GM19351 (cell line): ENCODE data around the gene ADISSP.

Experiments
- ATAC-seq: cut with Tn5 transposase; IDR thresholded peaks from one replicate; pipeline ENCODE4 v1.9.1; 2021; ENCODE audit warnings: mild to moderate bottlenecking, moderate library complexity; ENCODE audit not compliant: unreplicated experiment

The ADISSP gene

GRCh38 chr20:3739054-3739925 is 28.3 kb downstream of the ADISSP start:
- no peak for ATAC-seq

GRCh38 chr20:3738111-3739053 is 29.2 kb downstream of the ADISSP start:
- ATAC-seq = no peak

DNA sequence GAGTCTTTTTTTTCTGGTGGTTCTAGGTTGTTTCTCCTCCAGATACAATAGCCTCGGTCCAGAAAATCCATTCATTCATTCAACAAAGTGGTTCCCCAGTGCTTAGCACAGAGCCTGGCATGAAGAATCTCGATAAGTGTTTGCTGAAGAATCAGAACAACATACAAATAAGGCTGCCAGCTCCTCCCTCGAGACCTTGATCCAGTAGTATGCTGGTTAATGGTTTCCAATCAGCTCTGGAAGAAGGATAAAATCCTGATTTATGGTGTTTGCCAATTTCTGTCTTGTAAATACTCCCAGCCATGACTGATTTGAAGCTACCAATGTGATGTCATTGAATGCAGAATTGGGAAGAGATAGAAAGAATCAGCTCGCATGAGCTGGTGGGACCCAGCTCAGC is 31.8 kb downstream of the ADISSP start:
- no peak for ATAC-seq

GRCh38 chr20:3734111-3734843 is 33.3 kb downstream of the ADISSP start:
- no peak for ATAC-seq

DNA sequence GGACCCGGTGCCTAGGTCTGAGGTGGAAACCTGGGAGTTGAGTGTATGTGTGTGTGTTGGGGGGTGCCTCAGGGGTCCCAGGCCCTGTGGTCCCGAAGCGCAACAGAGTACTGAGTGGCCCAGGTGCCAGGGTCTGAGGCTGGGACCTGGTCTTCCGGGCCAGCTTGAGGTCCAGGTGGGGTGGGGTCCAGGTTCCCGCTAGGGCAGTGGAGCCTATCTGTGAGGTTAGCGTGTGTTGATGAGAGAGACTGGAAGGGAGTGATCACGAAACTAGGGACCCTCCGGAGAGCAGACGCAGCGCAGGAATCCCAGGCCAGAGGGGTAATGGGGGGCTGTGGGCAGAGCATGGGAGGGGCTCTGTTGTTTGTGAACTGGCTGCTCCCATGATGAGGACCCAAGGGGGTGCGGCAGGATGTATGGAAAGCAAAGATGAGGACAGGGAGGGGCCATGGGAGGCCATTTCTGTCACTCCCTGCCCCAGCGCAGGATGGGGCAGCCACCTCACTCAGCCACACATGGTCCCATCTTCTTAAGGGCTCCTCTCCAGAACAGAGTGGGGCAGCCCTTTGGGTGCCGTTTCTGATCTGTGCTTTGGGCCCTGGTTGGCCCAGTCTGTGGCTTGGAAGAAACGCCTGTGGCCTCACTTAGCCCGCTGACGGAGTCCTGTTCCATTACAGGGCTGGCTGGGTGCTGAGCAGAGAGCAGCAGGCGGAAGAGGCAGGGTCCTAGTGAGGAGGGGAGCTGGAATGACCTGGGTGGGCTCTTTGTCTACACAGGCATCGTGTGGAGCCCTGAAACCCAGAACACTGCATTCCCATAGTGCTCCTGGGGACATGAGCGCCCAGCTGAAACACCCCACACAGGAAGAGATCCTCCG is 34.2 kb downstream of the ADISSP start:
- ATAC-seq = no peak

DNA sequence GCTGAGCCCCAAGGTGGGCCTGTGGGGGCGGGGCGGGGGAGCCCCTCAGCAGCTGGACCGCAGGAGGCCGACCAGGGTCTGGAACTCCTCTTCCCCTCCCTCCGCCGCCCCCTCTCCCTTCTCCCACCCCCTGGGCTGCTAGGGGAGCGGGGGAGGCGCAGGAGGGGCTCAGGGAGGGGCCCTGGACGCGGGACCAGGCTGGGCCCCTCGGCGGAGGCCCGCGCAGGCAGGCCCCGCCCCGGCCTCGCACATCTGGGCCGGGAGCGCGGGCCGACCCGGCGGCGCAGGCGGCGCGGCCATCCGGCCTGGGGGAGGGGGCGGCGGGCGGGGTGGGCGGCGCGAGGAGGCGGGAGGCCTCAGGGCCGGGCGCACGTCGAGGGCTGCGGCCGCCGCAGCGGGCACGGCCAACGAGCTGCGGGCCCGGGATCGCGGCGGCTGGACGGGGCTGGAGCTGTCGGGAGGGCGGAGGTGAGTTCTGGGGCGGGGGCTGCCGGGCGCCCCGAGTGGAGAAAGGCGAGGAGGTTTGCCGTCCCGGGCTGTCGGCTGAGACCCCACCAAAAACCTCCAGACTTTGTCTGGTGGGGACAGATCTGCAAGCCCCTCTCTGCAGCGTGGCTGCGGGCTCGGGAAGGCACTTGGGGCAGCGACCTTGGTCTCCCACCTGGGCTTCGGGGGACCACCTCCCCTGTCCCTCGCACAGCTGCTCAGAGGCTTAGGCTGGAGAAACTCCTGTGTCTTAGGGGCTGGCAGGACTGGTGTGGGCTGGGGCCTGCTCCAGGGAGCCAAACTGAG is 35.0 kb downstream of the ADISSP start, which contains the start of gene HSPA12B:
Gene HSPA12B (plus strand): TSS at position 359 of the 792 bp plus-strand sequence. CDS start 5,990 bp downstream, outside the sequence.
- no peak for ATAC-seq

DNA sequence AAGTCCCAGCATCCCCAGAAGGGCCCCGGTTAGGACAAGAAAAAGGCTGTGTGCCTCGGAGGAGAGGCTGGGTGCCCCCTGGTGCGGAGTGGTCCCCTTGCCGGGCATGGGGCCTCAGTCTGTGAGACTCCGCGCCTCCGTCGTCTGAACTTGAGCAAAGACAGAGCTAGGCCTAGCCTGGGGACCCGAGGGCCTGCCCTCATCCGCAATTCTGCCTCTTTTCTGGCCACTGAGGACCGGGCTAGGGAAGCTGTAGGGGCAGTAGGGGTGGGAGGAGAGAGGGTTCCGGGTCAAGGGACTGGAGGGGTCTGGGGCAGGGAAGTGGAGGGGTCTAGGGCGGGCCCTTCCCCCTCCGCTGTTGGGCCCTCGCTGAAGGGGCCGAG is 35.6 kb downstream of the ADISSP start:
- ATAC-seq = no peak

DNA sequence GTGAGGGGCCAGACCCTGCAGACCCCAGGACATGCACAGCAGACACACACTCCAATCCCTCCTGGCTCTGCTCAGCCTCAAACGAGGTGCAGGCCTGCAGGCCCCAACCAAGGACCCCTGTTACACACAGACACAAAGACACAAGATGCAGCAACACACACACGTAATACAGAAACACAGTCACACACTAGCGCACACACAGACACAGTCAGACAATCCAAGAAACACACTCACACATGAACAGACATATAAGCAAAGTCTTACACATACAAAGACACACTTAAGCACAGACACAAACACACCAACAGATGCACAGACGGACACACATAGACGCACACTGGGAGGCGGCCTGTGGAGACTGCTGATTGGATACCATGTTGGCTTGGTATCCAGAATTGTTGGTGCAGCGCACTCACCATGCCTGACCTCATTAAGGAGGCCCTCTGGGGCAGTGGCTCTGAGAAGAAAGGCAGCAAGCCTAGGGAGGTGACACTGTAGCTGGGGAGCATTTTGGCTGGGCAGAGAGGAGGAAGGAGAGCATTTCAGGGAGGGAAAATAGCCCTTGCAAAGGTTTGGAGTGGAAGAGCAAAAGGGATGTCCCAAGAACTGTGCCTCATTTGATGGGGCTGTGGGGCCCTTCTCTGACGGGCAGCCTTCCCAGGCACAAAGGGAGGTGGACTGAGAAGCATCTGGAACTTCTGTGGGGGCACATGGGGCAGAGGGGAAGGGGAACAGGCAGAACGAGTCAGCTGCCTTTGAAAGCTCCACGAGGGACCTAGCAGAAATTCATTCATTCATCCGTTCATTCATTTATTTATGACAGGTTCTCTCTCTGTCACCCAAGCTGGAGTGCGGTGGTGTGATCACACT is 36.5 kb downstream of the ADISSP start:
- no peak for ATAC-seq

DNA sequence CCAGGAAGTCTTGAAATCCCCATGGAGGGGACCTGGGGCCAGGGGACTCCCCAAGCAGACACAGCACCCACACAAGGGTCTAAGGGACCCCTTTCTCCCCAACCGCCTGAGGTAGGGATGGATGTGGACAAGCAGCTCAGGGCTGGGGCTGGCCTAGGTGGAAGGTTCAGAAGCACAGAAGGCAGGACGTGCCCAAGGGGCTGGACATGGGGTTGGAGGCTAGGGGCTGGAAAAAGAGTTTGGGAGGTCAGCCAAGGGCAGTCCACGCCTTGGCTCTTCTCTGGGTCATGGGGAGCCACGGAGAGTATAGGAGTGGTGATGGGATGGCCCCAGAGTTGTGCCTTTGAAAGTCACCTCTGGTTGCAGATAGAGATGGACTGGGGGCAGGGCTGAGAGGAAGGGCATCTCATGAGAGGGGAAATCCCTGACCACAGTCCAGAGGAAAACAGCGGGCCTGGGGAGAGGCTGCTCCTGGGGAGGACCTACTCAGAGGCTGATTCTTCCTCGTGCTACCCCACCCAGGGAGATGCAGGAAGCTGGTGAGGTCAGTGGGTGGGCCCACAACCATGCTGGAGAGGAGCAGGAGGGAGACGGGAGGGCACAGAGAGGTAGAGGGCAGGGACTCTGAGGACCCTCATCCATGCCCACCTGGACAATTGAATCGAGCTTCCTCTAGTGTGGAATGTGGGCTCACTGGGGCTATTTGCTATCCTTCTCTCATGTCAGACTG is 37.6 kb downstream of the ADISSP start:
- ATAC-seq = no peak

GRCh38 chr20:3729378-3729777 is 38.2 kb downstream of the ADISSP start:
- ATAC-seq = no peak

DNA sequence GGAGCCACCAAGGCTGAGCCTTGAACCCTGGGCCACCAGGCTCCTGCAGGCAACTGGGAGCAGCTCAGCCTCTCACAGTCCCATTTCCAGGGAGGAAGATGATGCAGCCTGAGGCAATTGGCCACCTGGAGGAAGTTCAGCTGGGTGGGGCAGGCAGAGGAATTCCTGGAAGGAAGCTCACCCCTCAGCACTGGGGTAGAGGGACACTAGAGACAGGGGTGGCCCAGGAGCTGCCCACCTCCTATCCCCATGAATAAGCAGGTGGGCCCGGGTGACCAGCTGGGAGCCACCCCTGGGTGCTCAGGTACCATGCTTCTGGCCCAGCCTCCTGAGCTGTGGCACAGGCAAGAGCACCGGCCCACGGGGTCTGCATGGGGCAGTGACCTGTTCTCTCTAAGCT is 38.7 kb downstream of the ADISSP start:
- no peak for ATAC-seq

DNA sequence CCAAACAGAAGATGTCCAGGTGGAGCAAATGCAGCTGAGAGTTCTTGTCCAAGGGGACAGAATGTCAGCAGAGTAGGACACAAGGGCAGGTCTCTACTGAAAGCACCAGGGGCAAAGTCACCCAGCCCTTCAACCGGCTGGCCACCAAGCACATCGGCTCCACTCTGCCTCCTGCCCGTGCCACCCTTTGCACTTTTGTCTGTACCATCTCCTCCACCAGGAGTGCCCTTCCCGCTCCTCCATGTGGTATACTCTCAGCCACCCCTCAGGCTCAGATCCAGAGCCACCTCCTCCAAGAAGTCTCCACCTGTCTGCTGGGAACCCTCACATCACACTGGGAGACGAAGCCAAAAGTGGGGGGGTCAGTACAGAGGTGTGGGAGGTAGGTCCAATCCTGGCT is 39.2 kb downstream of the ADISSP start:
- no peak for ATAC-seq

DNA sequence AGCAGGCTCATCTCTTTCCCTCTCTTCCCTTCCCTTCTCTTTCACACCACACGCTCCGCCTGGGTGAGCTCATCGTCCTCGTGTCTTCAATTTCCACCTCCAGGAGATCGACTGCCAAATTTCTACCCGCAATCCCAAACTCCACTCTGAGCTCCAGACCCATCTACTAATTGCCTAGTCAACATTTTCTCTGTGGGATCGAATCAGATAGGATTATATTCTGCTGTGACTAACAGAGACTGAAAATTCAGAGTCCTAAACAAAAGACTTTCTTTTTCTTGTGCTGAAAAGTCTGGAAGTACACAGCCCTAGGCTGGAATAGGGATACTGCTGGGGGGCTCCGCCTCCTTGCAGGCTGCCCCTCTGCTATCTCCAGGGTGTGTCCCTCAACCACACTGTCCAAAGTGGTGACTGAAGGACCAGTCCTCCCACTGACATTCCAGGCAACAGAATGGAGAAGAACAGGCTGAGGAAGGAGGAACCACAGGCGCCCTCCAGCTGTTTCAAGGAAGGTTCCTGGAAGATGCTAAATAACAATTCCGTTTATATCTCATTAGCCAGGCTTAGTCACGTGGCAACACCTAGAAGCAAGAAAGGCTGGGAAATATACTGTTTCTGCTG is 40.0 kb downstream of the ADISSP start:
- ATAC-seq = no peak

DNA sequence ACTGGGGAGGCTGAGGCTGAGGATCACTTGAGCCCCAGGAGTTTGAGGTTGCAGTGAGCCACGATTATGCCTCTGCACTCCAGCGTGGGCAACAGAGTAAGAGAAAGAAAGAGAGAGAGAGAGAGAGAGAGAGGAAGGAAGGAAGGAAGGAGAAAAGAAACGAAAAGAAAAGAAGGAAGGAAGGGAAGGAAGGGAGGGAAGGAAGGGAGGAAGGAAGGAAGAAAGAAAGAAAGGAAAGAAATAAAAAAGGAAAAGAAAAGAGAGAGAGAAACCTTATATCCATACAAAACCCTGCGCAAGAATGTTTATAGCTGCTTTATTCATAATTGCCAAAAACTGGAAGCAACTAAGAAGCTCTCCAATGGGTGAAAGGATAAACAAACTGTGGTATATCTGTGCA is 43.2 kb downstream of the ADISSP start:
- no peak for ATAC-seq

- ATAC-seq = no peak
Observed at GRCh38 chr20:3723284-3723683, 44.3 kb downstream of the ADISSP start.

GRCh38 chr20:3721912-3722311 is 45.6 kb downstream of the ADISSP start:
- no peak for ATAC-seq

DNA sequence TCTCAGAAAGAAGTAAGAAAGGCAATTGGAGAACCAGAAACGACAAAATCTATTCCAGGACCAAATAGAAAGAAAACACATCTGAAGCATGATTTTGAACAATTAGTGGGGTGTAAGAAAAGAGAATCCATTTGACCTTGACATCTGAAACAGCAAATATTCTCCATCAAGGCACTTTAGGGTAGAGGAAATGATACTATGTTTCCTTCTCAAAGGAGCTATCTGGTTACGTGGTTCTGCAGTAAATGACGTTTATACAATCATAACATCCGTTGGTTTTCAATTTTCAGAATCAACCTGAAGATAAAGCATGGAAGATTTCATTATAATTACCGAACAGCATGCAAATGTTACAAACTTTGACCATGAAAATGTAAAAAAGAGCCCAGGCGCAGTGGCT is 46.9 kb downstream of the ADISSP start:
- no peak for ATAC-seq
